DND-41 (cell line): Measurements from ENCODE around the gene DPYD.

Experiments
- ATAC-seq: fragments of 200-7000 bp; cut with Tn5 transposase; 3 replicates; pipeline ENCODE4 v1.9.1; 2021; ENCODE audit warnings: low read depth; ENCODE audit not compliant: insufficient read depth
- DNase-seq: peaks from one replicate; pipeline ENCODE4 v3.0.0-alpha.2; 2020
- H2AFZ ChIP-seq: 2 replicates; pipeline ENCODE4 v1.6.0; 2012; ENCODE audit warnings: low read depth, low read length
- H3K27ac ChIP-seq: 2 replicates; pipeline ENCODE4 v1.5.1; 2012; ENCODE audit warnings: low read length, inconsistent platforms
- H3K27me3 ChIP-seq: fragments of 200-600 bp; sonication (generic); 2 replicates; pipeline ENCODE4 v1.6.0; 2012; ENCODE audit warnings: low read length, mild to moderate bottlenecking, inconsistent platforms; ENCODE audit not compliant: insufficient read depth, poor library complexity
- H3K36me3 ChIP-seq: 2 replicates; pipeline ENCODE4 v1.5.1; 2012; ENCODE audit warnings: low read length, inconsistent platforms; ENCODE audit not compliant: insufficient read depth
- H3K4me1 ChIP-seq: 2 replicates; pipeline ENCODE4 v1.5.1; 2012; ENCODE audit warnings: mild to moderate bottlenecking, low read length; ENCODE audit not compliant: insufficient read depth
- H3K4me2 ChIP-seq: 2 replicates; pipeline ENCODE4 v1.6.0; 2012; ENCODE audit warnings: mild to moderate bottlenecking, moderate library complexity, low read length, inconsistent platforms; ENCODE audit not compliant: insufficient read depth
- H3K4me3 ChIP-seq, 2 experiments: fragments of 200-600 bp in 1 of 2; shearing (Covaris generic) in 1 of 2; 2 replicates each; pipeline ENCODE4 v1.5.1; 2012 to 2016; ENCODE audit warnings: inconsistent platforms in 2 of 2, low read length in 2 of 2, mild to moderate bottlenecking in 2 of 2, low read depth in 1 of 2, moderate library complexity in 1 of 2
- H3K79me2 ChIP-seq: 2 replicates; pipeline ENCODE4 v1.6.0; 2012; ENCODE audit warnings: low read length, inconsistent platforms; ENCODE audit not compliant: insufficient read depth
- H3K9ac ChIP-seq: 2 replicates; pipeline ENCODE4 v1.6.0; 2012; ENCODE audit warnings: low read depth, mild to moderate bottlenecking, inconsistent platforms, low read length, moderate library complexity
- H3K9me3 ChIP-seq: 2 replicates; pipeline ENCODE4 v1.5.1; 2012; ENCODE audit warnings: low read length, moderate library complexity, mild to moderate bottlenecking, inconsistent platforms; ENCODE audit not compliant: insufficient read depth, severe bottlenecking
- H4K20me1 ChIP-seq: 2 replicates; pipeline ENCODE4 v1.6.0; 2012; ENCODE audit warnings: low read length; ENCODE audit not compliant: insufficient read depth
- CTCF ChIP-seq: IDR thresholded peaks from 2 replicates; pipeline ENCODE4 v1.5.1; 2012; ENCODE audit warnings: borderline replicate concordance, low read length, moderate library complexity, mild to moderate bottlenecking; ENCODE audit not compliant: poor library complexity, severe bottlenecking; ENCODE audit errors: extremely low read depth
- EZH2 ChIP-seq: IDR thresholded peaks from 3 replicates; pipeline ENCODE4 v1.6.1; 2012; ENCODE audit warnings: borderline replicate concordance, low read depth, mild to moderate bottlenecking, moderate library complexity, low read length, inconsistent platforms; ENCODE audit not compliant: severe bottlenecking

DPYD gene

GRCh38 chr1:97677702-97678101, 243.1 kb downstream of the DPYD start:
- no peaks in the 10 kb centered on the region for H4K20me1 ChIP-seq
- no peak overlapping the region for H3K4me2 ChIP-seq
- no peak for ATAC-seq
- no peaks in the 10 kb centered on the region for H3K9me3 ChIP-seq
- H3K4me3 ChIP-seq = no peak overlapping the region
- H3K79me2 ChIP-seq = no peaks in the 10 kb centered on the region
- no peak overlapping the region for H3K27ac ChIP-seq
- no peak for DNase-seq
- peaks cover 44% of the 10 kb centered on the region; the same call in 1 of the 2 replicates for H3K36me3 ChIP-seq
- no peak overlapping the region for H3K9ac ChIP-seq
- no peak for TF ChIP-seq EZH2
- no peaks in the 10 kb centered on the region for H3K27me3 ChIP-seq
- H3K4me1 ChIP-seq = no peaks in the 10 kb centered on the region
- H2AFZ ChIP-seq = no peak overlapping the region

GRCh38 chr1:97674517-97674916, 246.3 kb downstream of the DPYD start:
- H3K4me1 ChIP-seq = no peaks in the 10 kb centered on the region
- no peak overlapping the region for H2AFZ ChIP-seq
- no peaks in the 10 kb centered on the region for H3K27me3 ChIP-seq
- H4K20me1 ChIP-seq = no peaks in the 10 kb centered on the region
- no peaks in the 10 kb centered on the region for H3K79me2 ChIP-seq
- DNase-seq (no peak), ATAC-seq (no peak)
- no peak overlapping the region for H3K4me2 ChIP-seq
- H3K36me3 ChIP-seq = peaks cover 35% of the 10 kb centered on the region; the same call in 1 of the 2 replicates
- H3K9me3 ChIP-seq = no peaks in the 10 kb centered on the region
- no peak overlapping the region for H3K9ac ChIP-seq
- H3K4me3 ChIP-seq = no peak overlapping the region
- TF ChIP-seq EZH2 (no peak), CTCF (no peak)
- no peak overlapping the region for H3K27ac ChIP-seq

GRCh38 chr1:97668945-97669344, 251.9 kb downstream of the DPYD start:
- no peaks in the 10 kb centered on the region for H3K9me3 ChIP-seq
- H3K9ac ChIP-seq = no peak overlapping the region
- H4K20me1 ChIP-seq = no peaks in the 10 kb centered on the region
- H3K4me3 ChIP-seq = no peak overlapping the region
- H2AFZ ChIP-seq = no peak overlapping the region
- peak; percentile 21 for DNase-seq
- no peak overlapping the region for H3K4me2 ChIP-seq
- H3K79me2 ChIP-seq = no peaks in the 10 kb centered on the region
- H3K27me3 ChIP-seq = no peaks in the 10 kb centered on the region
- H3K36me3 ChIP-seq = peaks cover 4% of the 10 kb centered on the region; the same call in 1 of the 2 replicates
- peak; percentile 53 for TF ChIP-seq CTCF
- no peak for TF ChIP-seq EZH2
- ATAC-seq = peak; percentile 68; the same call in 2 of the 3 replicates
- H3K27ac ChIP-seq = no peak overlapping the region
- H3K4me1 ChIP-seq = no peaks in the 10 kb centered on the region

GRCh38 chr1:97660431-97661105, 260.3 kb downstream of the DPYD start:
- Histone ChIP-seq H3K4me1 (no peaks in the 10 kb centered on the region), H2AFZ (no peak overlapping the region), H3K27me3 (no peaks in the 10 kb centered on the region), H3K9ac (no peak overlapping the region), H3K36me3 (no peaks in the 10 kb centered on the region), H3K27ac (no peak overlapping the region), H3K9me3 (no peaks in the 10 kb centered on the region), H4K20me1 (no peaks in the 10 kb centered on the region), H3K4me2 (no peak overlapping the region), H3K79me2 (no peaks in the 10 kb centered on the region), H3K4me3 (no peak overlapping the region)
- no peak for TF ChIP-seq CTCF
- TF ChIP-seq EZH2 = no peak
- DNase-seq (no peak), ATAC-seq (no peak; the same call in 2 of the 3 replicates)
